Superior temporal gyrus (tissue), 1 donor: ENCODE data around the gene HOXC6.

Source experiments
- DNase-seq: peaks from one replicate; pipeline ENCODE4 v3.0.0-alpha.2; 2016; ENCODE audit errors: extremely low spot score

The HOXC6 gene

DNA sequence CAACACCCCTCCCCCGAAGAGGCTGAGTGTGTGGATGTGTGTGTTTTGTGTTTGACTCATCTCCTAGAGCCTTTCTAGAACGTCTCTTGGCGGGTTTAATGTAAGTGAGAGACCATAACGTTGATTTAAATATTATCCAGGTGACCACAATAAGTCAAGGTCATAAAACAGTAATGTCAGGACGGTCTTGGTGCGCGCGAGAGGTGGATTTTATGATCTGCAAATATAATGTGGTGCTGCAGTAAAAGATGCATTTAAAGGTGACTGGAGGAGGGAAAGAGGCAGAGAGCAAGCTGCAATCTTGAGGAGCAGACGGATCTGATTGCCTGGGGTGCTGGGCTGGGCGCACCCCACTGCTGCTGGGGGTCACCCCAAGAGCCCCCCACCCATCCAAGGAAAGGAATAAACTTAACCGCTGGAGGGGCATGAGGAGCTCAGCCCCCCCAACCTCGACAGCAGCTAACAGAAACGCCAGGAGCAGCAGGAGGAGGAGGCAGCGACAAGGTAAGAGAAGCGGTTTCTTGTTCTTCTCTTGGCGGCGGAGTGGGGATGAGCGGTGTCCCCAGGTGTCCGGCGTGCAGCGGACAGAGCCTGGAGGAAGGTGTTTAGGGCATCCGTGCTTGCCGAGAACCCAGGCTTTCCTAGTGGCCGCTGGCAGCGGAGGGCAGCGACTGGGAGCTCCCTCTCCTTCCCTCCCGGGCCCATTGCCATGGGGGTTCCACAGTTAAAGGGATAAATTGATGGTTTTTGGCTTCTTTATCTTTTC, 37.7 kb upstream of the HOXC6 start:
- no peak for DNase-seq

DNA sequence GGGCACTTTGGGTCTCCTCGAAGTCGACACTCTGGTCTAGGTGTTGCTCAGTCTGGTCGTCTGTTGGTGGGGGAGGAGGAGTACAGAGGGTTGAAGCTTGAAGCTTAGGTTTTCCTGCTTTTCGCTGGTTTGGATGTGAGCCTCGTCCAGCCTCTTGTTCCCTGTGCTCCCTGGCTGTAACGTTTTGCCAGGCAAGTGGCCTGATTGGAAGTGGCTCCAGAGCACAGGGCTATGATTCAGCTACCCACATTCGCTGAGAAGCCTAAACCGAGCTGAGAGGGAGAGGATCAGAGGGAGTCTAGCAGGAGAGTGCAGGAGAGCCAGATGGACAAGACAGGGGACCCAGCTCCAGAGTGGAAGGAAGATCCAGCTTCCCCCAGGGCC, 37.2 kb upstream of the HOXC6 start:
- no peak for DNase-seq

DNA sequence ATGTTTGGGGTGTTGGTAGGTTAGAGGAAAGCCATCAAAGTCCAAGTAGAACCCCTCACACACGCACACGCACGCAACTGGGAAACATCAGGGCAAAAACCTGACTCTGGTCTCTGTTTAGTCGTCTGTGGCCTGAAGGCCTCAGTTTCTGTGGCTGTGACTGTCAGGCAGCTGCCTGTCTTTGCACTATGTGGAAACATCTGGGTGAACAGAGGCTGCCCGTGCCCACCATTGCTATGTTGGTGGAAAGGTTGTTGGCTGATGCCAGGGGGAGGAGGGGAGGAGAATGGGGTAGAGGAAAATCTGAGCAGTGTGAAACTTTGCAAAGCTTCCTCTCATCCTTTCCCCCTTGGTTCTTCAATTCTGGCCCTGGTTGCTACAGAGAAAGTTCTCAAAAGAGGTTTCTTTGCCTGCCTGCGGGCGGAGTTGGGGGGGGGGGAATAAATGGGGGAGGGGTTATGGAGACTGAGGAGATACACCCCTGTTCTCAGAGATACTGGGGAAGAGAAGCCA, 35.8 kb upstream of the HOXC6 start:
- DNase-seq: no peak

DNA sequence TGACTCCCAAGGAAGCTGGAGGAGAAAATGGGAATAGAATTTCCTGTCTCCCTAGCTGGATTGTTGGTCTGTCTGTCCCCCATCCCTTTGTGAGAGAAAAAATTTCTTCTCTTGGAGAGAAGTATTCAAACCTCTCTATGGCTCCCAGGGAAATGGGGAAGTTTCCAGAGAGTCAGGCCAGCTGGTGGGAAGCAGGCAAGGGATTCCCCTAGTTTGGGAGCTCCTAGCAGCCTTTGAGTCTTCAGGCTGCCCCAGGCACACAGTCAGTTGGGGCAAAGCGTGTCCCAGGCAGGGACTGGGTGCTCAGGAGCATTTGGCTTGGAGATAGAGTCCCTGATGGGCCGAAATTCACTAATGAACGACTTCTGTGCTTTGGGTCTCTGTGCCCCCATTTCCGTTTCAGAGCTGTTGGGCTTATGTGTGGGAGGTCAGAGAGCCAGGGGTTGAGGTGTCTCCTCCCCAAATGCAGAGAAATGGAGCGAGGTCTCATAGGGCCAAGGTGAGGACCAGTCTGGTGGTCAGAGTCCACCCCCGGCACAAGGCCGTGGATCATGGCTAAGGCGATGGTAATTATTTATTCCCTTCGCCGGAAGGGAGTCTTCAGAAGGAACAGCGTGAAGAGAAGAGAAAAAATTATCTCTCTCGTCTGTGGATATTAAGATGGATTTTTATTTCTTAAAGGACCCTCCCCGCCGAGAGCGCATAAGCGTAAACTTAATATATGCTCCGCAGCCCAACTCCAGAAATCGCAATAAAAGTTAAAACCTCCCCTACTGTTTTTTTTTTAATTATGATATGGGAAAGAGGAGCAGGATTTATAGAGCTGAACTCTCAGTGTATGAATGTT, 34.9 kb upstream of the HOXC6 start:
- no peak for DNase-seq

DNA sequence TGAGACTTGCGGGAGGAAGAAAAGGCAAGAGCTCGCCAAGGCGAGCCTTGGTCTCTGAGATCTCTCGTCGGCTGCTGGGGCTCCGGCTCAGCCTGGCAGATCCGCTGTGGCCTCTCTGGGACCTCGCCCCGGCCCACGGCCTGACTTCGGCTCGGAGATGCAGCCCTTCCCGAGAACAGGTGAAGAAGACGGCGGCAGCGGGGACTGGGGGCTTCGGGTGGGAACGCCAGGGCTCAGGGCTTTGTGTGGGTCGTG, 34.3 kb upstream of the HOXC6 start:
- DNase-seq: no peak

DNA sequence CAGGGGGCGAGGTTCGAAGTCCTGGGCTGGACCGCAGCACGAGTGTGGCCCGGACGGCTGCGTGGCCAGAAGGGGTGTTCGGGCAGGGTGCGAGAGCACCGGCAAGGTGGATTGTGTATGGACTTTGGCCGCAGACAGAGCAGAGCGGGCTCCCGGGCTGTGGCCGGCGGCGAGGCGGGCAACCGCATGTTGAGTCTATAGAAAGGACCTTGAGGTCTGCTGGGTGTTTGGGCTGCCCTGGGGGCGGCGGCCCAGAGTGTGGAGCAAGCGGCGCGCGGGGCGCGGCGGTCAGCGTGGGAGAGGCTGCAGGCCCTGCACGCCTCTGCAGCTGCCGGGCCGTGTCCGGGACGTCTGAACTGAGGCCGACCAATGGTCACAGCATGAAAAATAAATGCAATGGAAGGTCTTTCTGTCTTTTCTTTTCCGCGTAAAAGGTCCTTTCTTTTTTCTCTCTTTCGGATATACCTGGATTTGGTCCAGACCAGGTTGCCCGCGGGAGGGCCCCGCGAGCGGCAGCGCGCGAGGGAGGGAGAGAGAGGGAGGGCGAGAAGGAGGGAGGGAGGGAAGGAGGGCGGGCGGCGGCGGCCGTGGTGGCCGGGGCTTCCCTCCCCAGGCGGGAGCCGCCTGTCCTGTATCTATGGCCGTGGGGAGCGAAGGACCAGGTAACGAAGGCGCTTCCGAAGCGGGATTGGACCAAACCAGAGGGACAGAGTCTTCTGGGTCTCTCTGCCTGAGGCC, 33.8 kb upstream of the HOXC6 start:
- no peak for DNase-seq

DNA sequence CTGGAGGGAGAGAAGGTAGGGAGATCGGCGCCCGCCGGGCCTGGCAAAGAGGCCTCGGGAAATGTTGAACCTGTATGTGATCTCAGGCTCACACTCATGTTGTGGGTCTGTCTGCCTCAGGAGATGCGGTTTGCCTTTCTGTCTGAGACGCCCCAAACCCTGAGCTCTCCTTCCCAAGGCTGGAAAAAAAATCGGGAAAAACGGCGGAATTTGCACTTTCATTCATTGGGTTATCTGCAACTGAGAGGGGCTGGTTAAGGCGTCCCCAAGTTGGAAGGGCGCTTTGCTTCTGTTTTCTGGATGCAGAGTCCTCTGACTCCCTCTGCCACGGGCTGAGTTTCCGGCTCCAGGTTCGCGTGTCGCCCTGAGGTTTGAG, 33.2 kb upstream of the HOXC6 start:
- no peak for DNase-seq

DNA sequence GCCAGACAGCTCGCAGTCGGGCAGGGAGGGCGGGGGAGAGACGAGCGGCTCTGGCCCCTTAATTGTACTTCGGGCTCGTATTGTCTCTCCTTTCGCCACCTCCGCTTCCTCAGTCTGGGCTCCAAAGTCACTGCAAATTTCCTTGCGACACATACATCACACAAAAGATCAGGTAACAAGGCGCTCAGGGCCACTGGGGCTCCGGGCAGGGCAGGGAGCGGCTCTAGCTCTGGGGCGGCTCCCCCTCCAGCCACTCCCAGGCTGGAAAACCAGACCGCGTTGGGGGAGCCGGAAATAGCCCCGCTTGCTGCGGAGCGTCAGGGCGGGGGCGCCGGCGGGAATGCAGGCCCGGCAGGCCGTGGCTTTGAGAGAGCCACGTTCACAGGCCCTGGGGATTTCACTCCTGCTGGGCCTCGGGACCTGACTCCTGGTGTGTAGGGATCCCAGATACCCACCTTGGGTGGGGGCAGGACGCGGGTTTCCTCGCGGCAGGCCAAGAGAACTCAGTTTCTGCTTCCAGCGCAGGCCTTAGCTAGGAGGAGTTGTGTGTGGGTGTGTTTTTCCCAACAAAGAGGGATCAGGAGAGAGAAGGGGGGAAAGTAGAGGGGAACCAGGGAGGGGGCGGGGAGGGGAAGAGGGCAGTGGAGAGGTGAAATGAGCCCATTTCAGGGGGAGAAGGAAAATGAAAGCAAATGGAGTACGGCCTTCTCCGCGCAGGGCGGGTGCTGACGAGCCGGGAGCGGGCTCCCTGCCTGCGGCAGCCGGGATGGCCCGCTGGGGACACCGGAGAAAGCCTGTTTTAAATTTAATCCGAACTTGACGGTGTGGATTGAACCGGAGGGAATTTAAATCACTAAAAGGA, 32.6 kb upstream of the HOXC6 start:
- DNase-seq: no peak

DNA sequence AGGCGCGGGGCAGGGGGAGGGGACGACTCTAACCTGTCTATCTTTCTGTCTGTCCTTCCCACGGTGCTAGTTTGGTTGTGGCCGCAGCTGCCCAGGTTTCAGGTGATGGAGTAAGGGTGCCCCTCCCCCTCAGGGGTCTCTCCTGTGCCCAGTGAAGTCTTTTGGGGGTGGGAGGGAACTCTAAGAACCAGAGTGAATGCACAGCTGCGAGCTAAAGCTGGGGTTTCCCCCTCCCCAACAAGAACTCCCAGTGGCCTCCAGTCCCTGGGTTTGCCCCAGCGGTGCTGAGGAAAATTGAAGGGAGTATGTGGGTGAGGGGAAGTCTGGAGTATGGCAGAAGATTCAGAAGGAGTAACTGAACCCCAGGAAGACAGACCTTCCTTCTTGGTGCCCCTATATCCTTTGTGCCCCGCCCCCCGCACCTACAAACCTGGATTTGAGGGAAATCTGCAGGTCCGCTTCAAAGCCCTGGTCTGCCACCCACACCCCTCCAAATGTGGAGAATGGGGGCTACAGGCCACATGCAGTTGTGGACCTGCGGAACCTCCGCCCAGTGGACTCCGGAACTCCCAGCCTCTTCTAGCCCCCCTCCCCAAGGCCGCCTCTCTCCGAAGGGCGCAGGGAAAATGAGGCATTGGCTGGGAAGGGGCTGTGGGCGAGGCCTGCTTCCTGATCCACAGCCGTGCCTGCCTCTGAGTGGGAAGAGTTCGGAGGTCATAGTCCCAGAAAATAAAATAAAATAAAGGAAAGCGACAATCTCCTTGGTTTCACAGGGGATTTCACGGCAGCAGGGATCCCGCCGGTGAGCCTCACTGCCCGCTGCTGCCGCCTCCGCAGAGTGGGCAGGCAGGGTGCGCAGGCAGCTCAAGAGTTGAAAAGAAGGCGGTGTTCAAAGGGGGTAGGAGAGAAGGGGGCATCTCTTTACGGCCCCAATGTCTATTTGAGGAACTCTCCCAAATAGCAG, 31.7 kb upstream of the HOXC6 start:
- DNase-seq: no peak

DNA sequence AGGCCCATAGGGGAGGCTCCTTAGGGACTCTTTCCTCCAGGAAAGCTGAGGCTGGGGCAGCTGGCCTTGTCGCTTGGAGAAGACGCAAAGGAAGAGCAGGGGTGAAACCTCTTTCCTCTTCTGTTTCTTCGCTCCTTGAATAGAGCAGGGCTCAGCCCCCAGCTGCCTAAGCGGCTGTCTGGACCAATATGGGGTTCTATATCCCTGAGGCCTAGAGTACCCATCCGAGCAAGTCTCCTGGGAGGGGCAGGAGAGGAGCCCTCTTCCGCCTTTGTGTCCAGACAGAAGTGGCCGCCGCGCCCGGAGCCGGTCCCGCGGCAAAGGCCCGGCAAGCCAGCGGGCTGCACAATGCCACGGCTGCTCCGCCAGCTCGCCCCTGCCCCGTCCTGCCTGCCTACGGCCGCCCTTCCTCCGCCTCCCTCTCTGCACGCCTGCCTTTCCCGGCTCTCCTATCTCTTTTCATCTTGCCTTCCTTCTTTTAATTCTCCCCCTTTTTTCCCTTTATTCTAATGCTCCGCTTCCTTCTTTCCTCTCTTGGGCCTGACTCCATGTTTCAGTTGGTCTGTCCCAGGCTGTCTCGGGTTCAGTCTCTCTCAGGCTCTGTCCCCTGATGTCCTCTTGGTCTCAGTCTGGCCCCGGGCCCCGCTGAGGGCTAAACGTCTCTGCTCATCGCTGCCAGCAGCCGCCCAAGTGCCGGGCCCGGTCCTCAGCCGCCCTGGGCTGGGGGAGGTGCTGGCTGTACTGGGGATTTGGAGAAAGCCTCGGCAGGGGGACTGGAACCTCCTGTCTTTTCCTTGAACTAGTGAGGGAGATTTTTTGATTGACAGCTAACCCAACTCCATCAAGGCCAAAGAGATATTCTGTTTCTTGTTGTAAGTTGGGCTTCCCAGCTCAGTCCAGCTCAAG, 30.8 kb upstream of the HOXC6 start:
- DNase-seq: no peak

DNA sequence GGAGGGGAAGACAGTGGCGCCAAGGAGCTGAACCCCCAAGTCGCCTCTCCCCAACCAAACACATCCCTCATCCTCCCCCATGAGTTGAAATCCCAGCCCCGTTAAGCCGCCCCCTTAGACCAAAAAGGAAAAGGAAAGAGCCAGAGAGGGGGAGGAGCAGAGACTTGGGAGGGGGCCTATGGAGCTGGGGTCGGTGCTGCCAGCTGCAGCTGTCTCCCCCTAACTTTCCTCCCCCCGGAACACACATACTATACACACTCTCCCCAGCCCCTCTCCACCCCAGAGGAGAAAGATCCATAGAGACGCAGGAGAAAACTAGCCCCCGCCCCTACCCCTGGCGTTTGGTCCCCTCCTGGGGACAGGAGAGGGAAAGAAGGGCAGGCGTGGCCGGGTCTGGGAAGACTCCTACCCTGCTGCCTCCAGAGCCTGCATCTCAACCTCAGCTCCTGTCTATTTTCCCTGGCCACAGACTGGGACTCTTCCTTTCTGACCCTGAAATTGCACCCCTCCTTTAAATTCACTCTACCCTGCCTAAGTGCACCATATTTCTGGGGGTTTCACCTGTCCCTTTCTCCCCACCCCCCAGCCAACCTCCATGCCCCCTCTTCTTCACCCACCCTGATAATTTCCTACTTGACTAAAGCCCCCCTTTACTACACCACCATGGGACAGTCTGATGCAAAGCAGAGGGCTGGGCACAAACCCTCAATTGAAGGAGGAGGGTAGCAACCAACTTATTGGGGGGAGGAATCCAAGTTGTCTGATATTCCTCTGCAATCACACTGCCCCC, 29.9 kb upstream of the HOXC6 start:
- no peak for DNase-seq

DNA sequence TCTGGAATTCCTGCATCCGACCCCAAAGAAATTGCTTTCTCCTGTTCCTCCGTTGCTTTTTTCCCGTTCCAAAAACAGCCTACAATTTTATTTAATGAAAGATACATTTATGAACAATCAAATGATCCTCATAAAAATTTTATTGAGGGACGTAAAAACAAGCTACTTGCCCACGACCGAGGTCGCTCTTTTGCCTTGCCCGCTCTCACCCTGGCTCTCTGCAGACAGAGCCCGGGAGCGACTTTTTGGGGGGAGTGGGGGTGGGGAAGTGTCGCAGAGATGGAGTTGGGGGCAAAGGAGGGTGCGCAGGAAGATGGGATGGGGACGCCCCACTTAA, 29.4 kb upstream of the HOXC6 start:
- DNase-seq: no peak

DNA sequence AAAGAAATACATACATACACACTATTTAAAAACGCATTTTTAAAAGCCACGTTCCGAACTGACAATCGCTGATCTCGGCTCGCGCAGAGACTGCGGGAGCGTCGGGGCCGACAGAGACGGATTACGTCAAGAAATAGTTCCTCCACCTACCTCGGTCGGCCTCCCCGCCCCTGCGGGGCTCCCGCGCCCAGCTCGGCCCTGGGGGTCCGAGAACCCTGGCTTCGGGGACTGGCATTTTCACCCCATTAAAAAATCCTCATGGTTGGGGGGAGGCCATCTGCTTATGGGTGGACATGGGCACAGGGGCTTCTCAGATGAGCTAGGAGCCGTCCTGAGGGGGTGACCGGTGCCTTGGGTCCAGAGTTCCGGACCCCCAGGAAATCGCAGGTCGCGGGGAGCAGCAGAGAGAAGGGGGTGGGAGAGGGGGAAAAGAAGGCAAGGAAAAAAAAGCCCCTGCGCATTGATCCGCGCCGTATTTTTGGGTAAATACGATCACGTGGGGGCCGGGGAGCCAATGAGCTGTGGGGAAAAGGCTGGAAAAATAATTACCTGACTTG, 28.6 kb upstream of the HOXC6 start:
- no peak for DNase-seq

DNA sequence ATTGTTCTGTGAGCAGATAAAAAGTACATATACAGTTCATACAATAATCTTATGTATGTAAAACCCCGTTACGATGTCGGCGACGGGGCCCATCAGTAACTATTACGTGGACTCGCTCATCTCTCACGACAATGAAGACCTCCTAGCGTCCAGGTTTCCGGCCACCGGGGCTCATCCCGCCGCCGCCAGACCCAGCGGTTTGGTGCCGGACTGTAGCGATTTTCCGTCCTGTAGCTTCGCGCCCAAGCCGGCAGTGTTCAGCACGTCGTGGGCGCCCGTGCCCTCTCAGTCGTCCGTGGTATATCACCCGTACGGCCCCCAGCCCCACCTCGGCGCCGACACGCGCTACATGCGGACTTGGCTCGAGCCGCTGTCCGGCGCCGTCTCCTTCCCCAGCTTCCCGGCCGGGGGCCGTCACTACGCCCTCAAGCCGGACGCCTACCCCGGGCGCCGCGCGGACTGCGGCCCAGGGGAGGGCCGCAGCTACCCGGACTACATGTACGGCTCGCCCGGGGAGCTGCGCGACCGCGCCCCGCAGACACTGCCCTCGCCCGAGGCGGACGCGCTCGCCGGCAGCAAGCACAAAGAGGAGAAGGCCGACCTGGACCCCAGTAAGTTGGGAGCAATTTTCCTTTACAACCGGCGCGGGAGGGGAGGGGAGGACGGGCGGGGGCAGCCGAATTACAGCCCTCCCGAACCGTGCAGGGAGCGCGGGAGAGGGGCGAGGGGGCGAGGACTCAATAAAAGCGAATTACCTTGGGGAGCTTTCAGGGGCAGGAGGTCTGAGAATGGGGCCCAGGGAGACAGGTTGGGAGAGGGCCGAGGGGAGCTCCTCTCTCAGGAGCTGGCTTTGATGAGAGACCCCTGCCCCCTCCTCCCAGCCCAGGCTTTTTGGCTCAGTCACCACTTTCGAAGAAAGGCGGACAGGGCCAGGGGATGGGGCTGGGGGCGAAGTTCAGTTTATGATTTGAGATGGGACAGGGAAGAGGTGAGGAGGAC, 27.8 kb upstream of the HOXC6 start, which contains the start of gene HOXC9:
TSS of gene HOXC9 (plus strand) at position 46 of the 999 bp plus-strand sequence. CDS start at position 74, 28 bp downstream.
- DNase-seq: no peak

DNA sequence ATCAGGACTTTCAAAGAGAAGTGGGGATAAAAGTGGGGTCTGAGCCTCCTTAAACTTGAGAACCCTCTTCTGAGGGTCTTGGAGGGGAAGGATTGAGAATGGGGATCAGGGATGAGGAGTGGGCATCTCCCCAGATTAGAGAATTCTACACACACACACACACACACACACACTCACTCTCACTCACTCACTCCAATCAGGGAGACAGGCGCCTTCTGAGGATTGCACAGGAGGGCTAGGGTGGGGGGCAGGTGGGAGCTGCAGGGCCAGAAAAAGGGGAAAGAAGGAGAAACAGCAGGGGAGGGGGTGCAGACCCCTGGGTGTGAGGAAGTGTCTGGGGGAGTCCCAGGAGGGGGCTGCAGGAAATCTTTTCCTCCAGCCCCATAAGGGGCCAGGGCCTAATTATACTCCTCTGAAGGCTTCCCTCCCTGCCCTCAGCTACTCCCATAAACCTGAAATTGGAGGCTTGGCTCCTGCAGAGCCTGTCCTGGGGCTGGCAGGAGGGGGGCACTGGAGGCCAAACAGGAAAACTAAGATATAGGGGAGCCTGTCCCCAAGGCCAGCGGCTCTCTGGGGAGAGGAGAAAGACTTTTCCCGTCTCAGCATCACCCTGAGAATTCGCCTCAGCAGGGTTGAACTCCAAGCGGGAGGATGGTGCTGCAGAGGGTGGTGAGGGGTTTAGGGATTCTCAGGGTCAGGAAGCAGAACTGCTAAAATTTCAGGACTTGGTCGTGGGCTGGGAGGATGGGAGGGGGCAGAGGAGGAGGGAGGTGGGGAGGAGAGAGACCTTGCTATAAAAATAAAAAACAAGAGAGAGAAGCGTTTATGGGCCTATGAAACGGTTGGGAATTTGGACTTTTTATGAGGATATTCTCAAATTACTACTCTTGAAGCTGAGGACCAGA, 26.7 kb upstream of the HOXC6 start:
- no peak for DNase-seq
